ENCODE measurements around the gene DAB2IP.

Gene DAB2IP

DNA sequence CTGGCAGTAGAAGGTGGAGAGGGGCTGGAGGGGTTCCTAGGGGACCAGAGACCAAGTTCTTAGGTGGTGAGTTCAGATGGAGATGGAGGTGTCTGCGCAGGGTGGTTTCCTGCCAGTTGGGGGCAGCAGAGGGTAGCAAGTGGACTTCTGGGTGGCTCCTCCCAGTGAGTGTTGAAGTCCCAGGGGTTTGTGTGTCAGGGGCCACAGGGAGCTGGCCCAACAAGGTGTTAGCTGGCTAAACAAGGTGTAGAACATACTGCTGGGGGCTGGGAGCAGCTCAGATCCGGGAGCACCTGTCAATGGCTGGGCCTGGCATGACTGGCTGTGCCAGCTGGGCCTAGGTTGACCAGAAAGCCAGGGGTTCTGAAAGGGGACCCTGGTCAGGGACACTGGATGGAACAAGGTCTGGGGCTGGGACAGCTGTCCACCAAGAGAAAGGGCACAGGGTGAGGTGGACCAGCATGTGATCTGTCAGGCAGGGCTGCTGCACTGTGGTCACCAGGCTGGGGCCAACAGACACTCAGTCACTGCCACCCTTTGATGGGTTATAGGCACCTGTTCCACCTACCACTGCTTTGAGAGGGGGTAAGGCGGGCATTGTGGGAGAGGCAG is 35.6 kb downstream of the DAB2IP start:
- peak; percentile 90 for TF ChIP-seq CTCF (conservative IDR thresholded peaks at IDR 0.05)
- H3K27ac ChIP-seq = no peak overlapping the region

- H3K27ac ChIP-seq = no peak overlapping the region
- no peak for TF ChIP-seq CTCF (conservative IDR thresholded peaks at IDR 0.05)
These were observed 36.8 kb downstream of the DAB2IP start for GRCh38 chr9:121688146-121688680.

DNA sequence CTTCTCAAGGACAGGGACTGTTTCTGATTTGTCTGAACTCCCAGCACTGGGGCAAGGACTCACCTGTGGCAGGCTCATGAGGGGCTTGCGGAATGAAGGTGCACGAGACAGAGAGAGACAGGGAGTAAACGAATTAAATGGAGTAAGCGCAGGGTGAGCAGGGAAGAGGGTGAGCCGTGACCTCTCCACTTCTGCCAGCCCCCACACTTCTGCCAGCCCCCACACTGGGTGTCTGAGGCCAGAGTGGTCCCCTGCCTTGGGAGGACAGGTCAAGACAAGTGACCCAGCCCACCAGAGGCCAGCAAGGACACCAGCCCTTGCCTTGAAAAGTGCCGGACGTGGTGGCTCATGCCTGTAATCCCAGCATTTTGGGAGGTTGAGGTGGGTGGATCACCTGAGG is 37.2 kb downstream of the DAB2IP start:
- TF ChIP-seq CTCF (conservative IDR thresholded peaks at IDR 0.05) = no peak
- no peak overlapping the region for H3K27ac ChIP-seq

- TF ChIP-seq CTCF (conservative IDR thresholded peaks at IDR 0.05) = no peak
- no peak overlapping the region for H3K27ac ChIP-seq
These were observed 38.2 kb downstream of the DAB2IP start for GRCh38 chr9:121689461-121690157.

GRCh38 chr9:121690316-121690715 is 38.9 kb downstream of the DAB2IP start:
- no peak for TF ChIP-seq CTCF (conservative IDR thresholded peaks at IDR 0.05)
- H3K27ac ChIP-seq = no peak overlapping the region

DNA sequence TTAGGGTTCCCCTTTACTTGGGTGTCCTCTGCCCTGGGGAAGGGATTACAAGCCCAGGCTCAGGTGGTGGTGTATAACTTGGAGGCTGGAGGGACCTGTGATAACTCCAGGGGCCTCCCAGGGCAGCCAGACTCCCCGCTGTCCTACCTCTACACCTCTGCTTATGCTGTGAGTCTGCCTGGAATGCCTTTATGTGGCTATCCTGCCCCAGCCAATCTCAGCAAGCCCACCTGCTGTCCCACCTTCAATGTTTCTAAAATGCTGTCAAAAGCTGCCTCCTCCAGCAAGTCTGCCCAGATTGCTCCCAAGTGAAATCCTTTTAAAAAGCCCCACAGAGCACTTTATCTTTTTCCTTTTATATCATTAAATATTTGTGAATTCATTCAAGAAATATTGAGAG is 39.3 kb downstream of the DAB2IP start:
- TF ChIP-seq CTCF (conservative IDR thresholded peaks at IDR 0.05) = no peak
- H3K27ac ChIP-seq = no peak overlapping the region

DNA sequence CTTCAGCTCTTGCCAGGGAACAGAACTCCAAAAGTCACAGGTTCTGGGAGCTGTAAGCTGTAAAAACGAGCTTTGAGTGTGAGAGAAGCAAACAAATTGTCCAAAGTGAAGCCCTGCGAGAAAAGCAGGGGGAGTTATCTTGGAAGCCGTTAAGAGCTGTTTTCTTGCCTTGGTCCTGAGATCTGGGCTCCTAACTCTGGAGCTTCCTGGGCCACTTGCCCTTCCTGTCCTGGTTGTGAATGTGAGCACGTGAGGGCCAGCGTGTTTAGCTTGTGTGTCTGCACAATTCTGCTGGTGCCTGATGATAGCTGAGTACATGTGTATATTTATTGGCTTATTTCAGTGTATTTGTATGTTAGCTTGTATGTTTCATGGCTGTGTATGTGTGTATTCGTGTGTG is 40.5 kb downstream of the DAB2IP start:
- TF ChIP-seq CTCF (conservative IDR thresholded peaks at IDR 0.05) = no peak
- no peak overlapping the region for H3K27ac ChIP-seq

Data from VCaP (cell line).